HL-60 (cell line): ENCODE results near the gene CD151.
A peak's percentile ranks its signal among the peaks of the same experiment; 100 is the strongest.

ENCODE experiments used
- DNase-seq, 2 experiments: peaks; one replicate each; pipeline ENCODE4 v3.0.0-alpha.2; 2010 to 2020; ENCODE audit warnings: low read depth in 1 of 2, low spot score in 1 of 2
- H3K27ac ChIP-seq: fragments of 250-450 bp; sonication (Bioruptor Pico); replicated peaks from 2 replicates; pipeline ENCODE4 v1.5.1; 2020; ENCODE audit warnings: mild to moderate bottlenecking, moderate library complexity
- H3K27me3 ChIP-seq: fragments of 250-450 bp; sonication (Bioruptor Pico); 2 replicates; pipeline ENCODE4 v1.5.1; 2021; ENCODE audit warnings: mild to moderate bottlenecking, moderate library complexity; ENCODE audit not compliant: insufficient read depth, poor library complexity, severe bottlenecking
- H3K4me3 ChIP-seq: replicated peaks from 2 replicates; pipeline ENCODE4 v1.5.1; 2011; ENCODE audit warnings: mild to moderate bottlenecking, control low read depth, low read length; ENCODE audit not compliant: insufficient read depth
- CTCF ChIP-seq: IDR thresholded peaks from one replicate; pipeline ENCODE4 v1.5.1; 2011; ENCODE audit warnings: low read length, control low read depth, inconsistent platforms; ENCODE audit not compliant: insufficient read depth
- GABPA ChIP-seq: IDR thresholded peaks from 2 replicates; pipeline ENCODE4 v1.6.1; 2012; ENCODE audit warnings: low read depth
- POLR2AphosphoS5 ChIP-seq: IDR thresholded peaks from 2 replicates; pipeline ENCODE4 v1.6.1; 2012; ENCODE audit warnings: low read depth
- REST ChIP-seq: IDR thresholded peaks from 2 replicates; pipeline ENCODE4 v1.6.1; 2012; ENCODE audit warnings: low read depth; ENCODE audit not compliant: insufficient replicate concordance
- SPI1 ChIP-seq: IDR thresholded peaks from 2 replicates; pipeline ENCODE4 v1.6.1; 2012; ENCODE audit warnings: low read depth, mild to moderate bottlenecking, borderline replicate concordance

The CD151 gene

GRCh38 chr11:815675-816432 is 16.9 kb upstream of the CD151 start:
- Histone ChIP-seq H3K4me3 (no peak overlapping the region), H3K27ac (no peak overlapping the region), H3K27me3 (no peaks in the 10 kb centered on the region)
- no peak for DNase-seq
- TF ChIP-seq REST (no peak), CTCF (no peak), GABPA (no peak), POLR2AphosphoS5 (no peak), SPI1 (no peak)

DNA sequence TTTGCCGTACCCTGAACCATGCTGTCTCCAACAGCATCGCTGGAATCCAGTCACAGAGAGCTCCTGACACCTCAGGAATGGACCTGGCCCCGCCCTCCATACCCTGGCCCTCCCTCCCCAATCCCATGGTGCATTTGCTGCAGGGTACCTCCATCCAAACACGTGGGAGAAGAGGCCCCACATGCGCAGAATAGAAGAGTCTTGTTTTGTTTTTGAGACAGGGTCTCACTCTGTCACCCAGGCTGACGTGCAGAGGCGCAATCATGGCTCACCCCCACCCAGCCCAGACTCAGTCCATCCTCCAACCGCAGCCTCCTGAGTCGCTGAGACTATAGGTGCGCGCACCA is 16.3 kb upstream of the CD151 start:
- Histone ChIP-seq H3K4me3 (no peak overlapping the region), H3K27ac (no peak overlapping the region), H3K27me3 (no peaks in the 10 kb centered on the region)
- DNase-seq = no peak
- TF ChIP-seq REST (no peak), SPI1 (no peak), POLR2AphosphoS5 (no peak), CTCF (no peak), GABPA (no peak)

- Histone ChIP-seq H3K4me3 (peak within 1 kb of the TSS; percentile 70), H3K27me3 (no peaks in the 10 kb centered on the region), H3K27ac (peak within 1 kb of the TSS; percentile 80)
- TF ChIP-seq SPI1 = no peak
- TF ChIP-seq REST = no peak
- TF ChIP-seq GABPA = no peak
- no peak for DNase-seq
These were observed 14.2 kb upstream of the CD151 start, which contains the start of gene PNPLA2 for GRCh38 chr11:818396-819128. PNPLA2 (plus strand) TSS chr11:818914; CDS start chr11:819719, 805 bp downstream.
